D721Med (cell line): ENCODE results near the gene NINL.

Experiments used
- DNase-seq: peaks from one replicate; pipeline ENCODE4 v3.0.0; 2011; ENCODE audit warnings: low spot score; ENCODE audit not compliant: insufficient read length
- FAIRE-seq: peaks from 2 replicates; lab custom pipeline; 2011; peaks lifted over from hg19 to GRCh38; lab: Jason Lieb, UNC
- TF ChIP-seq, protein P1 (sequence below): IDR thresholded peaks from 2 replicates; pipeline ENCODE4 v1.5.1; 2012; ENCODE audit warnings: mild to moderate bottlenecking, control low read depth; ENCODE audit not compliant: insufficient read depth; ENCODE audit errors: missing control alignments

Gene NINL

DNA sequence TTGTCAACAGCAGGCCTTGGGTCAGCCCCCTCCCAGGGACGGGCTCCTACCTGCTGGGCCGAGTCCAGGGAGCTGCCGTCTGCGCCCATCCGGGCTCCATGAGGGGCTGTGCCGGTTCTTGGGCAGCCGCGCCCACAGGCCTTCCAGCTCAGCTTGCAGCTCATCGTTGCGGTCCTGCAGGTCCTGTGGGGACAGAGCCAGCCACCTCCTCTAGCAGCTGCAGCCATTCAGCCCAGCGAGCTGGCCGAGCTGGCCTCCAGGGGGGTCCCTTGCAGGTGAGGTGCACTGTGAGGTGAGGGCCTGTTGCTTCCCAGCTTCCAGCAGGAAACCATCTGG is 103.4 kb downstream of the NINL start:
- no peak for FAIRE-seq
- TF ChIP-seq, protein P1, sequence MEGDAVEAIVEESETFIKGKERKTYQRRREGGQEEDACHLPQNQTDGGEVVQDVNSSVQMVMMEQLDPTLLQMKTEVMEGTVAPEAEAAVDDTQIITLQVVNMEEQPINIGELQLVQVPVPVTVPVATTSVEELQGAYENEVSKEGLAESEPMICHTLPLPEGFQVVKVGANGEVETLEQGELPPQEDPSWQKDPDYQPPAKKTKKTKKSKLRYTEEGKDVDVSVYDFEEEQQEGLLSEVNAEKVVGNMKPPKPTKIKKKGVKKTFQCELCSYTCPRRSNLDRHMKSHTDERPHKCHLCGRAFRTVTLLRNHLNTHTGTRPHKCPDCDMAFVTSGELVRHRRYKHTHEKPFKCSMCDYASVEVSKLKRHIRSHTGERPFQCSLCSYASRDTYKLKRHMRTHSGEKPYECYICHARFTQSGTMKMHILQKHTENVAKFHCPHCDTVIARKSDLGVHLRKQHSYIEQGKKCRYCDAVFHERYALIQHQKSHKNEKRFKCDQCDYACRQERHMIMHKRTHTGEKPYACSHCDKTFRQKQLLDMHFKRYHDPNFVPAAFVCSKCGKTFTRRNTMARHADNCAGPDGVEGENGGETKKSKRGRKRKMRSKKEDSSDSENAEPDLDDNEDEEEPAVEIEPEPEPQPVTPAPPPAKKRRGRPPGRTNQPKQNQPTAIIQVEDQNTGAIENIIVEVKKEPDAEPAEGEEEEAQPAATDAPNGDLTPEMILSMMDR: no peak
- DNase-seq: no peak

DNA sequence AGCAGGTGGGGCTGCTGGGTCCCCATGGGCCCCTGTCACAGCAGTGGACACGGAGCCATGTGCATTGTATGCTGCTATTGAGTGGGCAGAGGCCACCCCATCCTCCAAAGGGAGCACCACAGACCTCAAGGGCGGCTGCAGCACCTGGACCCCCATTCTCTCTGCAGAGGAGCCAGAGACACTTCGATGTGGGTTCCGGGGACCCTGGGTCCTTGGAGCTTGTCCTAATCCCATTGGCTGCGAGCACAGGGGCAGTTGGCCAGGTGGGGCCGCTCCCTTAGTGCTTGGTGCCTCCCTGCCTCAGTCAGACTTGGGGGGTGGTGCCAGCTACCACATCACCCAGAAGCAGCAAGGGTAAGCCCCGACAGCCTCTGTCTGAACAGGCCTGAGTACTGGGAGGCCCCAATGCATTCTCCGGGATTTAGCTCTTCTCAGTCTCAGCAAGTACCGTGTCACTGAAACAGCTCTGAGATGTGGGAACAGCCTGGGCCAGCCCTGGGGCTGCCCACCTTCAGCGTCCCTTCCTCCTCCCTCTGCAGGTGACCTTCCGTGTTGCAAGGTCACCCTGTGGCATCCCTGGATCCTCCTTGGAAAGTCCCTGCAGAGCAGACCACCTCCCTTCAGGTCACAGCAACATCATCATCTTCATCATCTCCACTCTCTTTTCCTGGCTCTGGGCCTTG is 104.0 kb downstream of the NINL start:
- TF ChIP-seq, protein P1: no peak
- no peak for FAIRE-seq
- DNase-seq: no peak

DNA sequence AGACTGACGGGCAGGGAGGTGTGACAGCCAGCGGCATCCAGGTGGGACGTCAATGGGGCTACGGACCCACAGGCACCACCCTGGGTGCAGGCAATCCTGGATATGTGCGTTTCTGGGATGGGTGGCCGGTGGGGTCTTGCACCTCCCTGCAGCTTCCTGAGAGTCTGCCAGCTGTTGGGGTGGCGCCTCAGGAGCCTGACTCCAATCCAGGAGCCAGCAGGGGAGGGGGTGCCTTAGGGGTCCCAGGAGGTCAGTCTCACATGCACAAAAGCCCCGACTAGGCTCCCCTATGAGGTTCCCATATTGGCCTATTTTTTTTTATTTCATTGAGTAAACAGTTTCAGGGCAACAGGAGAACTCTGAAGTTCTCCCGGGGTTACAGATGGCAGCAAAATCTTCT is 104.5 kb downstream of the NINL start:
- DNase-seq: no peak
- no peak for FAIRE-seq

DNA sequence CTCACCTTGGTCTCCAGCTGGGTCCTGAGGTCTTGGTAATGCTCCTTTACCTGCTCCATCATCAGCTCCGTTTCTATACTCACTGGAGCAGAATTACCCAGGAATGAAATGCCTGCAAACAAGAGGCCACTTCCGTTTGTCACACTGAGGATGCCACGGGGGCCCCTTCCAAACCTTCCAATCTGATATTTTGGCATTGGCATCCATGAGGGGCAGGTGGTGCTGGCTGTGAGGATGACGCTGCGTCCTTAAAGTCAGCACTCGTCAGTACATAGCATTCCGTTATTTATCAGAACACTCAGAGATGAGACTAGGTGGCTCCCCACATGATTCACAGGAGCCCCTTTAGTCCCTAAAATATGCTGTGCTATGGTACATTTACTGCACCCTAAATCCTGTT is 105.2 kb downstream of the NINL start:
- DNase-seq (no peak), FAIRE-seq (no peak)
- TF ChIP-seq, protein P1: no peak

More for the DNA sequence above, 104.5 kb downstream of the NINL start:
- TF ChIP-seq, protein P1: no peak

DNA sequence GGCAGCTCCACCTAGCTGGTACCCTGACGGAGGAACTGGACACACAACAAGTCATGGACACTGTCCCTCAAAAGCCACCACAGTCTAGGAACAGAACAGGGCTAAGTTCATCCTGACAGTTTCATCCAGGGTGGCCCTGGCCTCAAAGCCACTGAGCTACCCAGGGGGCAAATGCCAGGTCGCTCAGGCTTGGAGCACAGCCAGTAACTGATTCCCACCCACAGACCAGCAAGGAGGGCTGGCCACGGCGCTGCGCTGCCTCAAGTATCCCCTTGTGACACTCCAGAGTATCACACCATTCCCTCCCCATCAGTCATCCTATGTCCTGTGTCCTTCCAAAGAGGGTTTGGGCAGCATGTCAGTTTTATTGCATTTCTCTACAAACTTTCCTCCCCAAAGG is 105.7 kb downstream of the NINL start:
- DNase-seq: no peak
- no peak for FAIRE-seq
- TF ChIP-seq, protein P1: no peak

DNA sequence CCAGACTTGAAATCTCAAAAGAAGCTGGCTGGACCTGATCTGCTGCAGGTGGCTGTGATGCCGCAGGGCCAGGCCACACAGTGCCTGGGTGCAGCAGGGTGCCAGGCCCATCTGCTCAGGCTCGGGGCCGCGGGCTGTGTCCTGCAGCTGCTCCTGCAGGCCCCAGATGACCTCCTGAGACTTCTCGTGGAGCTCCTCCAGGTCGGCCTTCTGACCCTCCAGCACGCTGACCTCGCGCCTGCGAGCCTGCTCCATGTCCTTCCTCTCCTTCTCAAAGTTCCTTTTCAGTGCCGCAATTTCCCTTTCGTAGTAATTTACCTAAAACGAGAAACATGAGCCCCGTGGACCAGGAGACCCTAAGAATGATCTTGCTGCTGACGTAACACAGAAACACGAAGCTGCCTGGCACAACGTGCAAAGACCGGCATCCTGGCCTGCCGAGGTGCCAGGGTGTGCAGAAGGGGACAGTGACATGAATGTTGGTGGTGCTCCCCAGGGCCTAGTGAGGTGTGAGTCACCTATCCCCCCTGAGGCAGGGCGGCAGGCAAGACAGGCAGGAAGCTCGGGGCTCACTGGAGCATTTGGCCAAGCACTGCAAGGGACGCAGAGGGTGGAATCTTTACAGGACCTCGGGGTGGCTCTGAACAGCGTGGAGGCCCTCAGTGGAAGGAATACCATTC is 106.3 kb downstream of the NINL start:
- FAIRE-seq (no peak), DNase-seq (no peak)
- TF ChIP-seq, protein P1: no peak
